Loucy (cell line): Measurements from ENCODE around the gene OSBPL3.
"Not testable (repeated sequence)": the region's sequence is repeated elsewhere in the genome, so short reads cannot be mapped to it uniquely, and the experiment has no call there.

ENCODE experiments used
- H2AFZ ChIP-seq: fragments of 200-600 bp; sonication (generic); 2 replicates; pipeline ENCODE4 v1.6.0; 2016; ENCODE audit warnings: antibody characterized with exemption, mild to moderate bottlenecking, low read length, moderate library complexity
- H3F3A ChIP-seq: fragments of 200-600 bp; 2 replicates; pipeline ENCODE4 v1.6.0; 2016; ENCODE audit warnings: antibody characterized with exemption, low read depth, mild to moderate bottlenecking
- H3K27me3 ChIP-seq: fragments of 200-600 bp; sonication (generic); 2 replicates; pipeline ENCODE4 v1.6.1; 2014; ENCODE audit warnings: low read length, mild to moderate bottlenecking; ENCODE audit not compliant: insufficient read depth, poor library complexity, severe bottlenecking
- H3K36me3 ChIP-seq: fragments of 200-600 bp; sonication (generic); 2 replicates; pipeline ENCODE4 v1.6.1; 2016; ENCODE audit warnings: low read length; ENCODE audit not compliant: insufficient read depth
- H3K4me1 ChIP-seq: fragments of 200-600 bp; sonication (generic); 2 replicates; pipeline ENCODE4 v1.5.1; 2014; ENCODE audit warnings: low read length, mild to moderate bottlenecking; ENCODE audit not compliant: insufficient read depth, poor library complexity, severe bottlenecking
- H3K4me2 ChIP-seq: fragments of 200-600 bp; sonication (generic); 2 replicates; pipeline ENCODE4 v1.6.0; 2014; ENCODE audit warnings: antibody characterized with exemption, low read length, low read depth, mild to moderate bottlenecking; ENCODE audit not compliant: poor library complexity, severe bottlenecking
- H3K4me3 ChIP-seq: fragments of 200-600 bp; sonication (generic); 2 replicates; pipeline ENCODE4 v1.5.1; 2014; ENCODE audit warnings: low read length, mild to moderate bottlenecking, mixed read lengths; ENCODE audit not compliant: poor library complexity, severe bottlenecking
- H3K79me2 ChIP-seq: fragments of 200-600 bp; sonication (generic); 2 replicates; pipeline ENCODE4 v1.6.1; 2014; ENCODE audit warnings: low read length; ENCODE audit not compliant: insufficient read depth
- H3K9ac ChIP-seq: fragments of 200-600 bp; sonication (generic); 2 replicates; pipeline ENCODE4 v1.6.0; 2014; ENCODE audit warnings: mild to moderate bottlenecking, low read depth, low read length, moderate library complexity; ENCODE audit not compliant: poor library complexity, severe bottlenecking
- H3K9me2 ChIP-seq: fragments of 200-600 bp; sonication (generic); replicated peaks from 2 replicates; pipeline ENCODE4 v1.6.1; 2016; ENCODE audit warnings: low read depth, low read length, mixed read lengths
- H3K9me3 ChIP-seq: fragments of 200-600 bp; sonication (generic); 2 replicates; pipeline ENCODE4 v1.6.1; 2014; ENCODE audit warnings: mild to moderate bottlenecking, antibody characterized with exemption, low read length, low read depth; ENCODE audit not compliant: insufficient read depth
- H4K20me1 ChIP-seq: fragments of 200-600 bp; sonication (generic); 2 replicates; pipeline ENCODE4 v1.6.0; 2014; ENCODE audit warnings: antibody characterized with exemption, low read length, mild to moderate bottlenecking; ENCODE audit not compliant: insufficient read depth, poor library complexity, severe bottlenecking
- EZH2phosphoT487 ChIP-seq: fragments of 200-600 bp; IDR thresholded peaks from 2 replicates; pipeline ENCODE4 v1.6.1; 2018; ENCODE audit warnings: antibody characterized with exemption, mild to moderate bottlenecking, moderate library complexity, borderline replicate concordance
- TF ChIP-seq, protein P1 (sequence below): fragments of 200-600 bp; sonication (generic); conservative IDR thresholded peaks from 2 replicates; pipeline ENCODE4 v1.5.1; 2014; ENCODE audit warnings: mild to moderate bottlenecking, antibody characterized with exemption, low read length

Gene OSBPL3

GRCh38 chr7:24798261-24798660 lies 181.7 kb downstream of the OSBPL3 start:
- TF ChIP-seq EZH2phosphoT487, result no peak
- TF ChIP-seq, protein P1, sequence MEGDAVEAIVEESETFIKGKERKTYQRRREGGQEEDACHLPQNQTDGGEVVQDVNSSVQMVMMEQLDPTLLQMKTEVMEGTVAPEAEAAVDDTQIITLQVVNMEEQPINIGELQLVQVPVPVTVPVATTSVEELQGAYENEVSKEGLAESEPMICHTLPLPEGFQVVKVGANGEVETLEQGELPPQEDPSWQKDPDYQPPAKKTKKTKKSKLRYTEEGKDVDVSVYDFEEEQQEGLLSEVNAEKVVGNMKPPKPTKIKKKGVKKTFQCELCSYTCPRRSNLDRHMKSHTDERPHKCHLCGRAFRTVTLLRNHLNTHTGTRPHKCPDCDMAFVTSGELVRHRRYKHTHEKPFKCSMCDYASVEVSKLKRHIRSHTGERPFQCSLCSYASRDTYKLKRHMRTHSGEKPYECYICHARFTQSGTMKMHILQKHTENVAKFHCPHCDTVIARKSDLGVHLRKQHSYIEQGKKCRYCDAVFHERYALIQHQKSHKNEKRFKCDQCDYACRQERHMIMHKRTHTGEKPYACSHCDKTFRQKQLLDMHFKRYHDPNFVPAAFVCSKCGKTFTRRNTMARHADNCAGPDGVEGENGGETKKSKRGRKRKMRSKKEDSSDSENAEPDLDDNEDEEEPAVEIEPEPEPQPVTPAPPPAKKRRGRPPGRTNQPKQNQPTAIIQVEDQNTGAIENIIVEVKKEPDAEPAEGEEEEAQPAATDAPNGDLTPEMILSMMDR, result no peak
- H2AFZ ChIP-seq, result no peak overlapping the region
- peaks cover 27% of the 10 kb centered on the region for H3K36me3 ChIP-seq
- H3K4me1 ChIP-seq, result no peaks in the 10 kb centered on the region
- H3K9me2 ChIP-seq, result no peaks in the 10 kb centered on the region
- H3K9ac ChIP-seq, result no peak overlapping the region
- no peaks in the 10 kb centered on the region for H3K79me2 ChIP-seq
- no peak overlapping the region for H3K4me3 ChIP-seq
- no peaks in the 10 kb centered on the region for H3F3A ChIP-seq
- no peak overlapping the region for H3K4me2 ChIP-seq
- no peaks in the 10 kb centered on the region for H4K20me1 ChIP-seq
- no peaks in the 10 kb centered on the region for H3K27me3 ChIP-seq
- H3K9me3 ChIP-seq, result no peaks in the 10 kb centered on the region

DNA sequence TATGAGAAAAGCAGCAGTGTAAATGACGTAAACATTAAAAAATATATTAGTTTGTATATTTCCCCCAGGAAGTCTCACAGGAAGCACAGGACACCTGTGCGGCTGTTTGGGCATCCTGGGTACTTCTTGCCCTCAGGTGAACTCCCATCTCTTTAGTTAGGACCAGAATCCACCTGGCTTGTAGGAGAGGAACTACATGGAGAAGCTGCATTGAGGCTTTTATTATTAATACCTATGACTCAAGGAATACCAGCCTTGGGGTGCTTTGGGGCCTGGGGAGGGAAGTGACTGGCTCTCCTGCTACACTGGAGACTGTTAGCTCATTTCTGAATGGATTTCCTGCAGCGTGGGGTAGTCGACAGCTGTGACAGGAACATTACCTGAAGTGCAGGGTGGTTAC lies 182.7 kb downstream of the OSBPL3 start:
- no peaks in the 10 kb centered on the region for H3K9me3 ChIP-seq
- H3K9me2 ChIP-seq, result no peaks in the 10 kb centered on the region
- H3K9ac ChIP-seq, result no peak overlapping the region
- H3K36me3 ChIP-seq, result peaks cover 17% of the 10 kb centered on the region
- H3K4me2 ChIP-seq, result no peak overlapping the region
- H3K79me2 ChIP-seq, result no peaks in the 10 kb centered on the region
- H4K20me1 ChIP-seq, result no peaks in the 10 kb centered on the region
- H3K27me3 ChIP-seq, result no peaks in the 10 kb centered on the region
- H3K4me1 ChIP-seq, result no peaks in the 10 kb centered on the region
- no peak for TF ChIP-seq EZH2phosphoT487
- TF ChIP-seq, protein P1, result no peak
- no peak overlapping the region for H3K4me3 ChIP-seq
- H3F3A ChIP-seq, result no peaks in the 10 kb centered on the region
- H2AFZ ChIP-seq, result no peak overlapping the region

DNA sequence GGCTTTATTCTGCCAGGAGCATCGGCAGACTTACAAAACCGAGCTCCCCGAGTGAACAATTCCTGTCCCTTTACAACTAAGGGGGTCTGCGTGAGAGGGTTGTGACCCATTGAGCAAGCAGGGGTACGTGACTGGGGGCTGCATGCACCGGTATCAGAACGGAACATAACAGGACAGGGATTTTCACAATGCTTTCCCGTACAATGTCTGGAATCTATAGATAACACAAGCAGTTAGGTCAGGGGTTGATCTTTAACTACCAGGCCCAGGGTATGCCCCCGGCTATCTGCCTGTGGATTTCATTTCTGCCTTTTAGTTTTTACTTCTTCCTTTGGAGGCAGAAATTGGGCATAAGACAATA lies 184.6 kb downstream of the OSBPL3 start:
- Histone ChIP-seq H4K20me1 (no peaks in the 10 kb centered on the region), H3K36me3 (peaks cover 6% of the 10 kb centered on the region; the same call in 1 of the 2 replicates)

DNA sequence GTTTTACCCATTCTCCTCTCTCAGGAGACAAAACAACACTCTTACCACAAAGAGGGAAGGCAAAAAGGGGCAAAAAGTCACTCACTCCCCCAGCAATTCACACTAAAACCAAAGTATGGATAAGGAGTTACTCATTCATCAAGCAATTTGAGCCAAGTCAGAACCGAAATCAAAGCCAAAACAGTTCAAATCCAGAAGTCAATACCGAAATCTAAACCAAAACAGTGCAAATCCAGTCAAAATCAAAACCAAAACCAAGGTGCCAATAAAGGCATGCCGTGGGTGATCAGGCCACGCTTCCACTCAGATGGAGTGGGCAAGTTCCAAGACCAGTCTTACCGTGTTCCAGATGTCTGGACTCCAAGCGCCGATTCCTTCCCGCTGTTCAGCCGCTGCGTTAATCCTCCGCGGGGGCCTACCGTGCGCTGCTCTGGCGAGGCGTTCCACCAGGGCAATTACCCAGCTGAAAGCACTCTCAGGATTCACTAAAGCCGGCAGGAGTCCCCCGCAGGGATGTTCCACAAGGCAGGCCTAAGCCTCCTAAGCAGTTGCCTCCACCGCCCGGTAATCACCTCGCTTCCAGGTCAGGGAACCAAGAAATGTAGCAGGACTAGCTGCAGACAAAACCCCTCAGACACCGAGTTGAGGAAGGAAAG lies 185.1 kb downstream of the OSBPL3 start:
- not testable (repeated sequence) for H3K9me3 ChIP-seq, H3K36me3 ChIP-seq, H3K9me2 ChIP-seq

More for the DNA sequence above, 184.6 kb downstream of the OSBPL3 start:
- TF ChIP-seq EZH2phosphoT487, result no peak
- TF ChIP-seq, protein P1, result no peak
- Histone ChIP-seq H2AFZ (no peak overlapping the region), H3K9me3 (no peaks in the 10 kb centered on the region), H3K4me2 (no peak overlapping the region), H3K4me1 (no peaks in the 10 kb centered on the region), H3K27me3 (no peaks in the 10 kb centered on the region), H3K9me2 (no peaks in the 10 kb centered on the region), H3K4me3 (no peak overlapping the region), H3F3A (no peaks in the 10 kb centered on the region), H3K9ac (no peak overlapping the region), H3K79me2 (no peaks in the 10 kb centered on the region)

More for the DNA sequence above, 185.1 kb downstream of the OSBPL3 start:
- H3K4me1 ChIP-seq, H3K4me2 ChIP-seq, H3K4me3 ChIP-seq, H4K20me1 ChIP-seq, H3K9ac ChIP-seq, H2AFZ ChIP-seq, H3F3A ChIP-seq, H3K79me2 ChIP-seq, H3K27me3 ChIP-seq: not testable (repeated sequence)
